Measurements from ENCODE around the gene CAPZB.

DNA sequence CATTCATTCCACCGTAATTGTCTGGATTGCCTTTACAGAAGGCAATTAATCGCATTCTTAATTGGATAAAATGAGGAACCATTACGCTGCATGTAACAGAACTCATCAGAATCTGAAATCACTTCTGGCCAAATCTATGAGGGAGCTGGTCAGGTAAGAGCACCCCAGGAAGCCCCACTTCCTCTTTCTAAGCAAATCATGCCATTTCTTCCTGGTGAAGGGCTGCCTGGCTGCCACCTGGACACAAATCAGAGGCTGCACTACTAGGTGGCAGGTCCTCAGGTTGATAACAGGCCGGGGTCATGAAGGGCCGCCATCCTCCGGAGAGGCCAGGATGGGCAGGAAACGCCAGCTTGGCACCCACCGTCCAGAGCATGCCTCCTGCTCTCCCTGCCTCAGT is 73.7 kb downstream of the CAPZB start:
- TF ChIP-seq EZH2 (IDR thresholded peaks at IDR 0.05; ENCODE audit: borderline replicate concordance, low read length), result no peak
- TF ChIP-seq, protein P1, sequence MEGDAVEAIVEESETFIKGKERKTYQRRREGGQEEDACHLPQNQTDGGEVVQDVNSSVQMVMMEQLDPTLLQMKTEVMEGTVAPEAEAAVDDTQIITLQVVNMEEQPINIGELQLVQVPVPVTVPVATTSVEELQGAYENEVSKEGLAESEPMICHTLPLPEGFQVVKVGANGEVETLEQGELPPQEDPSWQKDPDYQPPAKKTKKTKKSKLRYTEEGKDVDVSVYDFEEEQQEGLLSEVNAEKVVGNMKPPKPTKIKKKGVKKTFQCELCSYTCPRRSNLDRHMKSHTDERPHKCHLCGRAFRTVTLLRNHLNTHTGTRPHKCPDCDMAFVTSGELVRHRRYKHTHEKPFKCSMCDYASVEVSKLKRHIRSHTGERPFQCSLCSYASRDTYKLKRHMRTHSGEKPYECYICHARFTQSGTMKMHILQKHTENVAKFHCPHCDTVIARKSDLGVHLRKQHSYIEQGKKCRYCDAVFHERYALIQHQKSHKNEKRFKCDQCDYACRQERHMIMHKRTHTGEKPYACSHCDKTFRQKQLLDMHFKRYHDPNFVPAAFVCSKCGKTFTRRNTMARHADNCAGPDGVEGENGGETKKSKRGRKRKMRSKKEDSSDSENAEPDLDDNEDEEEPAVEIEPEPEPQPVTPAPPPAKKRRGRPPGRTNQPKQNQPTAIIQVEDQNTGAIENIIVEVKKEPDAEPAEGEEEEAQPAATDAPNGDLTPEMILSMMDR (conservative IDR thresholded peaks at IDR 0.05 in 1 of 2, IDR thresholded peaks at IDR 0.05 in 1 of 2; ENCODE audit: extremely low read depth in 1 of 2, insufficient read depth in 1 of 2, low read depth in 1 of 2, low read length in 2 of 2), result no peak

All from mammary epithelial cell (primary cell).